NCI-H2081 (cell line): ENCODE results near the gene PPARD.
"Not testable (repeated sequence)": the region's sequence is repeated elsewhere in the genome, so short reads cannot be mapped to it uniquely, and the experiment has no call there.

Source experiments
- DNase-seq, 2 experiments: peaks; one replicate each; lab custom pipeline; 2025; lab: John Stamatoyannopoulos, UW

PPARD gene

DNA sequence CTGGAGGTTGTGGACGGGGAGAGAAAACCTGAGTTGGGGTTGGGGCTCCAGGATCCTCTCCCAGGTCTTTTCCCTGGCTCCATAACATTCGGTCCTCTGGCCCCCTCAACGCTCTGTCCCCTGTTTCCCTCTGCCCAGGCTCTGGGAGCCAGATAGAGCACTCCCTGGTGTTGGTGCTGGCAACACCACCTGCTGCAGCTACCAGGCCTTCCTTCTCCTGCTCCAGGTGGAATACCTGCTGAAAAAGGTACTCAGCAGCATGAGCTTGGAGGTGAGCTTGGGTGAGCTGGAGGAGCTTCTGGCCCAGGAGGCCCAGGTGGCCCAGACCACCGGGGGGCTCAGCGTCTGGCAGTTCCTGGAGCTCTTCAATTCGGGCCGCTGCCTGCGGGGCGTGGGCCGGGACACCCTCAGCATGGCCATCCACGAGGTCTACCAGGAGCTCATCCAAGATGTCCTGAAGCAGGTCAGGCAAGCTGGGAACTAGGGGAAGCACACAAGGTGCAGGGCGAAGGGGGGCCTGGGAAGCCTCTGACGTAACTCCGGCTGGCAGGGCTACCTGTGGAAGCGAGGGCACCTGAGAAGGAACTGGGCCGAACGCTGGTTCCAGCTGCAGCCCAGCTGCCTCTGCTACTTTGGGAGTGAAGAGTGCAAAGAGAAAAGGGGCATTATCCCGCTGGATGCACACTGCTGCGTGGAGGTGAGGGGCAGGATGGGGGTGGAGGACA is 30.1 kb upstream of the PPARD start:
- no peak for DNase-seq

- no peak for DNase-seq
Observed at GRCh38 chr6:35312807-35313206, 29.6 kb upstream of the PPARD start.

GRCh38 chr6:35317483-35318195 is 24.7 kb upstream of the PPARD start:
- DNase-seq = peak in 1 of 2 experiments; percentile 42

GRCh38 chr6:35318196-35319171 is 23.9 kb upstream of the PPARD start:
- DNase-seq = peak; percentile 84 to 88

DNA sequence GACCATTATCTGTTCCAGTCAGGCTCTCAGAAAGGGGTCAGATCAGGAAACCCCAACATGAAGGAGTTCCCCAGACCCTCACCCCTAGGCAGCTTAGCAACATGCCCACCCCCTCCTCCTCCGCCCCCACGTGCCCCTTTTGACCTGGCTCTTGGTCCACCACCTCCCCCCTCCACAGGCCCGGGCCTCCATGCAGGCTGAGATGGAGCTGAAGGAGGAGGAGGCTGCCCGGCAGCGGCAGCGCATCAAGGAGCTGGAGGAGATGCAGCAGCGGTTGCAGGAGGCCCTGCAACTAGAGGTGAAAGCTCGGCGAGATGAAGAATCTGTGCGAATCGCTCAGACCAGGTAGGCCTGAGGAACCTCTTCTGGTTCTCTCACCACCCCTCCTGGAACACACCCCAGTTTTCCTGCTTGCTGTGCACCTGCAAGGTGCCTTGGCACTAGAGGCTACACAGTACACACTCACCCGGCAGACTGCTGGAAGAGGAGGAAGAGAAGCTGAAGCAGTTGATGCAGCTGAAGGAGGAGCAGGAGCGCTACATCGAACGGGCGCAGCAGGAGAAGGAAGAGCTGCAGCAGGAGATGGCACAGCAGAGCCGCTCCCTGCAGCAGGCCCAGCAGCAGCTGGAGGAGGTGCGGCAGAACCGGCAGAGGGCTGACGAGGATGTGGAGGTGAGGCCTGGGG is 22.9 kb upstream of the PPARD start:
- no peak for DNase-seq

DNA sequence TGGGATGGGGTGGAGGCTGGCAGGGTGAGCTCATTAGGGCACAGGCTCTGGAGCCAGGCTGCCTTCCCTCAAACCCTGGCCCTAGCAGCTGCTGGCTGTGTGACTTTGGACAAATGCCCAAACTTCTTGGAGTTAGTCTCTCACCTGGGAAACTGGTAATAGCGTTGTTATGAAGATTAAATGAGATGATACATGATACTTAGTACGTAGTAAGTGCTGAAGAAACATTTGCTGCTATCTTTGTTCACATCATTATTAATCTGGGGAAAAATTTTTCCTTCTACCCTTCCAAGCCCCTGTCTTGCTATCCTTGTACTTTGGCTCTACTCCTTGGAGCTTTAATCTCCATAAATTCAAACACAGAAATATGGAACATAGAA is 22.3 kb upstream of the PPARD start:
- no peak for DNase-seq

GRCh38 chr6:35321091-35321490 is 21.3 kb upstream of the PPARD start:
- DNase-seq = no peak

- peak in 1 of 2 experiments; percentile 32 for DNase-seq
Observed at GRCh38 chr6:35327349-35328027, 14.9 kb upstream of the PPARD start.

DNA sequence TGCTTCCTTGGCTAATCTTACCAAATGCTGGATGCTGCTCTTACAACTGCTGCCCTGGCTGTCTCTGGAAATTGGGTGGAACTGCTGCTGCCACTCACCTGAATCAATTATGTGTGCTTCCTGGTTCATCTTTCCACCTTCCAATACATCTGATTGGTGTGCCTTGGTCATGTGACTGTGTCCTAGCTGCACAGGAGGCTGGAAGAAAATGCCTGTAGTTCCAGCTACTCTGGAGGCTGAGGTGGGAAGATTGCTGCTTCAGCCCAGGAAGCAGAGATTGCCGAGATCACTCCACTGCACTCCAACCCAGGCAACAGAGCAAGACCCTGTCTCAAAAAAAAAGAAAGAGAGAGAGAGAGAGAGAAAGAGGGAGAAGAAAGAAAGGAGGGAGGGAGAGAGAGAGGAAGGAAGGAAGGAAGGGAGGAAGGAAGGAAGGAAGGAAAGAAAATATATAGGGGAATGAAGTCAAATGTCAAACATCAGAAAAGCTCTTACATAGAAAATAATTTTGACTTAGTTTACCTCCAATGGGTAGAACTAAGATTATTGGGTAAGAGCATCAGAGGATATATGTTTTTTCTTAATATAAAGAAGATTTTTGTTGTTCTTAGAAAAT is 14.1 kb upstream of the PPARD start:
- DNase-seq = no peak

- not testable (repeated sequence) for DNase-seq
Observed at GRCh38 chr6:35328965-35329364, 13.4 kb upstream of the PPARD start.

DNA sequence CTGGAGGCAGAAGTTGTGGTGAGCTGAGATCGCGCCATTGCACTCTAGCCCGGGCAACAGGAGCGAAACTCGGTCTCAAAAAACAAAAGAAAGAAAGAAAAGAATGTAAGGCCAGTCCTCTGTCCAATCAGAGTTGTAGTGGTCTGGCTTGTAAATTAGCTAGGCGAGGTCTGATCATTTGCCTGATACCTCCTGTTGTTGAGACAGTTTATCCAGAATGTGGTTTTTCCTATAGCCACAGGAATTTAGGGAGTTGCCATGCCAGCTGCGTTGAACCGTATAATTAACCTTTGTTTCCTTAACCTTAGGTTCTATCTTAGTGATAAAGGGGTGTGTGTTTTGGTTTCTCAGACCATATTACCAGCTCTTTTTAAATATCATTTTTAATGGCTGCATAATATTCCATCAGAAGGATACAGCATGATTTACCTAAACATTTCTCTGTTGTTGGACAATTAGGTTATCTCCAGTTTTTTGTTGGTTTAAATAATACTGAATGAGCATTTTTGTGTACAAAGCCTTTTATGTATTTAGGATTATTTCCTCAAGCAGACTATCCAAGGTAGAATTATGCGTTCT is 11.7 kb upstream of the PPARD start:
- DNase-seq = no peak

DNA sequence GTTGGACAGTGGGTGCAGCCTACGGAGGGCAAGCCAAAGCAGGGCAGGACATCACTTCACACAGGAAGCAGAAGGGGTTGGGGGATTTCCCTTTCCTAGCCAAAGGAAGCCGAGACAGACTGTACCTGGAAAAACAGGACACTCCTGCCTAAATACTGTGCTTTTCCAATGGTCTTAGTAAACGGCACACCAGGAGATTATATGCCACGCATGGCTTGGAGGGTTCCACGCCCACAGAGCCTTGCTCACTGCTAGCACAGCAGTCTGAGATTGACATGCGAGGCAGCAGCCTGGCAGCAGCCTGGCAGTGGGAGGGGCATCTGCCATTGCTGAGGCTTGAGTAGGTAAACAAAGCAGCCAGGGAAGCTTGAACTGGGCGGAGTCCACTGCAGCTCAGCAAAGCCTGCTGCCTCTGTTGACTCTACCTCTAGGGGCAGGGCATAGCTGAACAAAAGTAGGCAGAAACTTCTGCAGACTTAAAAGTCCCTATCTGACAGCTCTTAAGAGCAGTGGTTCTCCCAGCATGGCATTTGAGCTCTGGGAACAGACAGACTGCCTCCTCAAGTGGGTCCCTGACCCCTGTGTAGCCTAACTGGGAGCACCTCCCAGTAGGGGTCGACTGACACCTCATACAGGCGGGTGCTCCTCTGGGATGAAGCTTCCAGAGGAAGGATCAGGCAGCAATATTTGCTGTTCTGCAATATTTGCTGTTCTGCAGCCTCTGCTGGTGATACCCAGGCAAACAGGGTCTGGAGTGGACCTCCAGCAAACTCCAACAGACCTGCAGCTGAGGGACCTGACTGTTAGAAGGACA is 10.1 kb upstream of the PPARD start:
- peak; percentile 69 to 90 for DNase-seq

DNA sequence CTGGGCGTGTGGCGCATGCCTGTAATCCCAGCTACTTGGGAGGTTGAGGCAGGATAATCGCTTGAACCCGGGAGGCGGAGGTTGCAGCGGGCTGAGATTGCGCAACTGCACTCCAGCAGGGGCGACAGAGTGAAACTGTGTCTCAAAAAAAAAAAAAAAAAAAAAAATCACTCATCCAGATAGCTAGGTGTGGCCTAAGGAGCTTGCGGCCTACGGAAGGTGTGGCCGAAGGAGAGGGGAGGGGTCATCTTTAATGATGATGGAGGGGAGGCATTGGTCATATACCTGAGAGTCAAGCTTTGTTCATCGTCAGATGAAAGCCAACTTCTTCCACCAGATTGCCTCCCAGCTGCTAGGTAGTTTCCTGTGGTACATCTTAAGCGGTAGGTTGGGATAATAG is 801 bp upstream of the PPARD start:
- no peak for DNase-seq

- no peak for DNase-seq
Observed at GRCh38 chr6:35343092-35343834, 905 bp downstream of the PPARD start.

GRCh38 chr6:35343835-35344550 is 1.6 kb downstream of the PPARD start:
- no peak for DNase-seq

GRCh38 chr6:35351422-35351821 is 9.1 kb downstream of the PPARD start:
- DNase-seq = no peak

- no peak for DNase-seq
Observed at GRCh38 chr6:35352735-35353134, 10.4 kb downstream of the PPARD start.
